Progenitor cell of endocrine pancreas (in vitro differentiated cells): Measurements from ENCODE around the gene ACBD6. TPM values are rescaled to one million over a fixed set of nuclear protein-coding genes. Genes with fewer than 3 reads are reported as not detected.

Experiments used
- DNase-seq: peaks from one replicate; pipeline ENCODE4 v3.0.0; 2021; ENCODE audit warnings: low spot score; ENCODE audit not compliant: unreplicated experiment
- H3K27ac Mint-ChIP-seq: 2 replicates; pipeline ENCODE4 v1.8.0; 2021; ENCODE audit warnings: mild to moderate bottlenecking, moderate library complexity, mixed read lengths
- H3K27me3 Mint-ChIP-seq: 2 replicates; pipeline ENCODE4 v1.8.0; 2021; ENCODE audit warnings: mixed read lengths
- H3K36me3 Mint-ChIP-seq: 2 replicates; pipeline ENCODE4 v1.8.0; 2022; ENCODE audit warnings: mixed read lengths; ENCODE audit not compliant: insufficient read depth
- H3K4me1 Mint-ChIP-seq: 2 replicates; pipeline ENCODE4 v1.8.0; 2021; ENCODE audit warnings: low read depth, mixed read lengths
- H3K4me3 Mint-ChIP-seq: 2 replicates; pipeline ENCODE4 v1.8.0; 2021; ENCODE audit warnings: low read depth, mild to moderate bottlenecking, moderate library complexity, mixed read lengths
- H3K9me3 Mint-ChIP-seq: 2 replicates; pipeline ENCODE4 v1.8.0; 2021; ENCODE audit warnings: low read depth, mixed read lengths
- total RNA-seq: library from RNA; stranded (reverse); gene quantifications from 2 replicates; pipeline ENCODE4 v1.2.1, GENCODE V29; 2021
- TF ChIP-seq, protein P1 (sequence below): fragments of 200-600 bp; sonication (generic); IDR thresholded peaks from one replicate; pipeline ENCODE4 v1.5.0; 2021; ENCODE audit warnings: antibody characterized with exemption, mild to moderate bottlenecking; ENCODE audit not compliant: unreplicated experiment

Gene ACBD6
- total RNA-seq, 1 donor from 2014 or later: 54.2 TPM

GRCh38 chr1:180254854-180255253 is 247.5 kb downstream of the ACBD6 start:
- peaks cover 14% of the 10 kb centered on the region for H3K4me1 Mint-ChIP-seq
- DNase-seq: no peak
- TF ChIP-seq, protein P1, sequence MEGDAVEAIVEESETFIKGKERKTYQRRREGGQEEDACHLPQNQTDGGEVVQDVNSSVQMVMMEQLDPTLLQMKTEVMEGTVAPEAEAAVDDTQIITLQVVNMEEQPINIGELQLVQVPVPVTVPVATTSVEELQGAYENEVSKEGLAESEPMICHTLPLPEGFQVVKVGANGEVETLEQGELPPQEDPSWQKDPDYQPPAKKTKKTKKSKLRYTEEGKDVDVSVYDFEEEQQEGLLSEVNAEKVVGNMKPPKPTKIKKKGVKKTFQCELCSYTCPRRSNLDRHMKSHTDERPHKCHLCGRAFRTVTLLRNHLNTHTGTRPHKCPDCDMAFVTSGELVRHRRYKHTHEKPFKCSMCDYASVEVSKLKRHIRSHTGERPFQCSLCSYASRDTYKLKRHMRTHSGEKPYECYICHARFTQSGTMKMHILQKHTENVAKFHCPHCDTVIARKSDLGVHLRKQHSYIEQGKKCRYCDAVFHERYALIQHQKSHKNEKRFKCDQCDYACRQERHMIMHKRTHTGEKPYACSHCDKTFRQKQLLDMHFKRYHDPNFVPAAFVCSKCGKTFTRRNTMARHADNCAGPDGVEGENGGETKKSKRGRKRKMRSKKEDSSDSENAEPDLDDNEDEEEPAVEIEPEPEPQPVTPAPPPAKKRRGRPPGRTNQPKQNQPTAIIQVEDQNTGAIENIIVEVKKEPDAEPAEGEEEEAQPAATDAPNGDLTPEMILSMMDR: no peak
- no peak overlapping the region for H3K4me3 Mint-ChIP-seq
- H3K9me3 Mint-ChIP-seq: no peaks in the 10 kb centered on the region
- peaks cover 35% of the 10 kb centered on the region for H3K27me3 Mint-ChIP-seq
- H3K27ac Mint-ChIP-seq: no peak overlapping the region
- no peaks in the 10 kb centered on the region for H3K36me3 Mint-ChIP-seq

GRCh38 chr1:180254496-180254819 is 247.9 kb downstream of the ACBD6 start:
- Mint-ChIP-seq H3K27me3 (peaks cover 35% of the 10 kb centered on the region), H3K27ac (no peak overlapping the region), H3K4me1 (peaks cover 14% of the 10 kb centered on the region), H3K36me3 (no peaks in the 10 kb centered on the region), H3K4me3 (no peak overlapping the region), H3K9me3 (no peaks in the 10 kb centered on the region)
- TF ChIP-seq, protein P1: no peak
- no peak for DNase-seq

GRCh38 chr1:180253585-180254495 is 248.5 kb downstream of the ACBD6 start:
- DNase-seq: no peak

DNA sequence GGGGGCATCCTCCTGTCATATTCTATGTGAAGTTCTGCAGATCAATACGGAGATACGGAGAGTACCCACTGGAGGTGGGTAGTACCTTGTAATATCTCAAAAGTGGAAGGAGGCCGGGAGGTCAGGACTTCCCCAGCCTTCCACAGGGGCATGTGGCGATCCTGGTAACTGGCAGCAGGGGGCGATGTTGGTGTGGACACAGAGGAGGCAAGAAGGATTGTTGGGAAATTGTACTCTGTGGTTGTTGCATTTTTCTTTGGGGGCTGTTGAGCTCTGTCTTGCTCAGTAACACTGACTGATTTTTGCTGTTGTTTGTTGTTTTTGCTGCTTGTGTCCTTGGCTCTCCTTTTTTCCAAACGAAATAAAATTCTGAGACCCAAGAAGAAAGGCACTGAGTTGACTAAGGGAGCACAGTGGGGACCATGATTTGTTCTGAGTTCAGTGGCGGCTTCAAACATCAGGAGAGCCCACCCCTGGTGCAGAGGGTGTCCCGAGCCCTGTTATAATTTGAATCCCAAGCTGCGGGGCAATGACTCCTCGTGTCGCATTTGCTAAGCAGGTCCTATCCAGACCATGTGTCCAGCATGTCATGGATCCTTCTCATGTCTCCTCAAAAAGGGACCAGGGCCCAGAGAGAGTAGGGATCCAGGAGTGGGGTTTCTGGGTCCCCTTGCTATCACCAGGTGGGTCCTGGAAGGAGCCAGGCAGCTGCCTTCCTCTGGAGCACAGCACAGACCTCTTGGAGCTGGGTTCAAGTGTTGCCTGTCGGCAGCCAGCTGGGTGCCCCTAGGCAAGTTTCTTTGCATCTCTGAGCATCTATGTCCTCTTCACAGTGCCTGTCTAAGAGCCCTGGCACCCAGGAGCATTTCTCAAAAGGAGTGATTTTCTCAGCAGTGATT is 249.5 kb downstream of the ACBD6 start:
- TF ChIP-seq, protein P1: peak; percentile 64
- Mint-ChIP-seq H3K36me3 (no peaks in the 10 kb centered on the region), H3K4me1 (peaks cover 20% of the 10 kb centered on the region), H3K27ac (no peak overlapping the region), H3K4me3 (no peak overlapping the region), H3K27me3 (peaks cover 24% of the 10 kb centered on the region), H3K9me3 (no peaks in the 10 kb centered on the region)
- DNase-seq: no peak

More at GRCh38 chr1:180253585-180254495, 248.5 kb downstream of the ACBD6 start:
- no peaks in the 10 kb centered on the region for H3K36me3 Mint-ChIP-seq
- H3K27ac Mint-ChIP-seq: no peak overlapping the region
- no peaks in the 10 kb centered on the region for H3K9me3 Mint-ChIP-seq
- H3K4me3 Mint-ChIP-seq: no peak overlapping the region
- peaks cover 14% of the 10 kb centered on the region for H3K4me1 Mint-ChIP-seq
- H3K27me3 Mint-ChIP-seq: peaks cover 31% of the 10 kb centered on the region
- TF ChIP-seq, protein P1: no peak
